ENCODE results near the gene RPS19.

GRCh38 chr19:41915776-41916414 lies 55.8 kb downstream of the RPS19 start:
- TF ChIP-seq CTCF (conservative IDR thresholded peaks at IDR 0.05; ENCODE audit: low read depth, low read length) (no peak), EZH2 (IDR thresholded peaks at IDR 0.05; ENCODE audit: low read length, unreplicated experiment) (no peak), EZH2phosphoT487 (IDR thresholded peaks at IDR 0.05; ENCODE audit: borderline replicate concordance, low read length) (no peak)

All from PC-3 (cell line).